ENCODE data around the gene LAMB2. TPM values are rescaled to one million over a fixed set of nuclear protein-coding genes. Genes with fewer than 3 reads are reported as not detected.

LAMB2 gene
- total and polyA plus RNA-seq, 2 of the 8 experiments (the other 6 are each of a cell fraction or from before 2014, with no cell fraction given): 112 to 153 TPM

GRCh38 chr3:49172551-49173041, 39.7 kb upstream of the LAMB2 start:
- no peak overlapping the region for H2BK20ac ChIP-seq (ENCODE audit: low read length)
- H3K4me2 ChIP-seq (ENCODE audit: insufficient read depth in 1 of 2, low read depth in 2 of 2, low read length in 2 of 2): peak overlapping the region; percentile 64 to 92; a peak in 3 of 4 replicates
- H2BK12ac ChIP-seq (ENCODE audit: low read depth, low read length): no peak overlapping the region
- DNase-seq (ENCODE audit: low read depth in 1 of 2, low spot score in 2 of 2) (no peak), FAIRE-seq (no peak)
- H3K27me3 ChIP-seq (replicated peaks in 1 of 4; ENCODE audit: control insufficient read depth in 3 of 4, extremely low read depth in 1 of 4, insufficient read depth in 3 of 4, low read length in 3 of 4): peaks cover 0 to 2% (median 0%) of the 10 kb centered on the region in 4 experiments; a peak in 2 of 7 replicates
- no peaks in the 10 kb centered on the region for H3K79me2 ChIP-seq (ENCODE audit: control insufficient read depth in 1 of 2, insufficient read depth in 2 of 2, low read length in 2 of 2)
- H3K56ac ChIP-seq (replicated peaks; ENCODE audit: insufficient read length, low read depth, low read length): no peak overlapping the region
- no peak overlapping the region for H2BK15ac ChIP-seq (ENCODE audit: low read length)
- no peak overlapping the region for H4K5ac ChIP-seq (ENCODE audit: insufficient read length, low read depth, low read length)
- peak overlapping the region; percentile 47 for H4K91ac ChIP-seq (replicated peaks; ENCODE audit: insufficient read length, low read length)
- no peak overlapping the region for H4K8ac ChIP-seq (ENCODE audit: extremely low read depth, insufficient read depth, low read length)
- WGBS, 2 experiments (ENCODE audit: extremely low coverage in 1 of 2, insufficient coverage in 1 of 2, insufficient read length in 1 of 2, insufficient replicate concordance in 2 of 2, low coverage in 1 of 2, low lambda C conversion rate in 2 of 2, missing lambda C conversion rate in 1 of 2): 92% methylated on average over 7 of the region's 7 CpGs; no CpG with 5 or more reads in 1 of the 2 experiments
- H3K4me1 ChIP-seq (replicated peaks in 1 of 4; ENCODE audit: control insufficient read depth in 3 of 4, insufficient read depth in 4 of 4, low read length in 3 of 4): peaks cover 0 to 22% (median 13%) of the 10 kb centered on the region in 4 experiments; a peak in 6 of 7 replicates
- H2BK120ac ChIP-seq (replicated peaks; ENCODE audit: low read depth, low read length): no peak overlapping the region
- H3K79me1 ChIP-seq (ENCODE audit: low read depth, low read length): no peaks in the 10 kb centered on the region
- TF ChIP-seq CTCF (IDR thresholded peaks at IDR 0.05; ENCODE audit: control extremely low read depth in 1 of 3, insufficient read depth in 1 of 3, low read depth in 1 of 3, low read length in 3 of 3) (no peak), RBBP5 (IDR thresholded peaks at IDR 0.05; ENCODE audit: borderline replicate concordance, low read depth, low read length) (no peak), TAF1 (IDR thresholded peaks at IDR 0.05; ENCODE audit: low read depth, low read length) (no peak)
- no peak overlapping the region for H3K27ac ChIP-seq (ENCODE audit: low read depth, low read length)
- no peak overlapping the region for H3K23ac ChIP-seq (ENCODE audit: insufficient read length)
- H3K4ac ChIP-seq (replicated peaks; ENCODE audit: insufficient read length, low read depth, low read length): no peak overlapping the region
- no peaks in the 10 kb centered on the region for H3K9me3 ChIP-seq (ENCODE audit: insufficient read depth in 2 of 2, low read depth in 1 of 2, low read length in 1 of 2)
- peaks cover 7% of the 10 kb centered on the region for H3K23me2 ChIP-seq (ENCODE audit: low read depth, low read length)
- no peak overlapping the region for H3K18ac ChIP-seq (ENCODE audit: extremely low read depth, low read length)
- H2AFZ ChIP-seq (ENCODE audit: low read length): no peak overlapping the region
- H3K14ac ChIP-seq (ENCODE audit: insufficient read length): no peak overlapping the region
- ChIA-PET CTCF (ENCODE audit: partially characterized antibody) (interaction anchor here (0.7 to 1.8 kb wide), 6 partner anchors 14 to 106 kb away, joined by 3 to 5 read pairs (median 4); partner anchors contain the start of gene USP19), POLR2A (ENCODE audit: partially characterized antibody) (interaction anchor here (1.1 to 2.1 kb wide), 3 partner anchors 9 to 77 kb away, joined by 3 to 4 read pairs (median 3); no protein-coding TSS in a partner anchor)
- no peaks in the 10 kb centered on the region for H4K20me1 ChIP-seq (replicated peaks in 1 of 2; ENCODE audit: control insufficient read depth in 1 of 2, insufficient read depth in 2 of 2, low read length in 2 of 2)
- H3K36me3 ChIP-seq (ENCODE audit: control insufficient read depth in 2 of 4, insufficient read depth in 4 of 4, low read length in 3 of 4): no peaks in the 10 kb centered on the region
- no peak overlapping the region; the same call in 1 of the 2 replicates for H2AK5ac ChIP-seq (ENCODE audit: low read depth, low read length)
- H3K9ac ChIP-seq (replicated peaks in 1 of 4; ENCODE audit: extremely low read depth in 1 of 4, low read depth in 3 of 4, low read length in 3 of 4): peak overlapping the region in 2 of 4 experiments; percentile 10 to 38; a peak in 2 of 7 replicates
- H2BK5ac ChIP-seq (ENCODE audit: low read depth, low read length): no peak overlapping the region
- no peak overlapping the region; a peak in 1 of 8 replicates for H3K4me3 ChIP-seq (ENCODE audit: extremely low read depth in 1 of 4, insufficient read depth in 2 of 4, low read depth in 3 of 4, low read length in 4 of 4)
